NOMO-1 treated with DMSO at 0.1 percent for 48 hours (cell line): Measurements from ENCODE around the gene HEATR3.

Experiments used
- DNase-seq: peaks from one replicate; lab custom pipeline; 2025; ENCODE audit not compliant: unreplicated experiment; lab: John Stamatoyannopoulos, UW

The HEATR3 gene, protein sequence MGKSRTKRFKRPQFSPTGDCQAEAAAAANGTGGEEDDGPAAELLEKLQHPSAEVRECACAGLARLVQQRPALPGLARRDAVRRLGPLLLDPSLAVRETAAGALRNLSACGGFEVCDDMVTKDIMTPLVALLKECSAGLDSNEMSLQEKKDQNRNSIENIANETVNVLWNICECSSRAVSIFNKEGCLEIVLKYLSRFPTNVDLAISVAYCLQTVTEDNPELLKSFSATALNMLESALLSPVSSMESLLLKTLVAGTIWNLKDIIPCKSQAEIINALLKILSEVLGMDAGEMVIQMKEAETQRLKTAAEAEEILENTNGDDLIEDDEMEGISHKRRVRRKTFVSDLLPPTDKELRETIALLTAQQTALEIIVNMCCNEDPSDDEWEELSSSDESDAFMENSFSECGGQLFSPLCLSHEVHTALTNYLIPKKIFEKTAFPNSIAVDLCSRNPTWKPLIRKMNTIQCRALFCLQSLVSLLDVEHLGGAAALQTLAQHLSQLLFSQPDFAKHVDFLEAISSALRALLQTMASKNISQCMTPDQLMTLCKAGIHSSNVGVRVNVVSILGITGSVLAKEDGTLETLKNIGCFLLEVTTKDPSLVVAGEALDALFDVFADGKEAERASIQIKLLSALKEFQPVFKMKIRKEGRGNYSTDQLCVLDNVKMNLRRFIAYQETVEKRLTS

DNA sequence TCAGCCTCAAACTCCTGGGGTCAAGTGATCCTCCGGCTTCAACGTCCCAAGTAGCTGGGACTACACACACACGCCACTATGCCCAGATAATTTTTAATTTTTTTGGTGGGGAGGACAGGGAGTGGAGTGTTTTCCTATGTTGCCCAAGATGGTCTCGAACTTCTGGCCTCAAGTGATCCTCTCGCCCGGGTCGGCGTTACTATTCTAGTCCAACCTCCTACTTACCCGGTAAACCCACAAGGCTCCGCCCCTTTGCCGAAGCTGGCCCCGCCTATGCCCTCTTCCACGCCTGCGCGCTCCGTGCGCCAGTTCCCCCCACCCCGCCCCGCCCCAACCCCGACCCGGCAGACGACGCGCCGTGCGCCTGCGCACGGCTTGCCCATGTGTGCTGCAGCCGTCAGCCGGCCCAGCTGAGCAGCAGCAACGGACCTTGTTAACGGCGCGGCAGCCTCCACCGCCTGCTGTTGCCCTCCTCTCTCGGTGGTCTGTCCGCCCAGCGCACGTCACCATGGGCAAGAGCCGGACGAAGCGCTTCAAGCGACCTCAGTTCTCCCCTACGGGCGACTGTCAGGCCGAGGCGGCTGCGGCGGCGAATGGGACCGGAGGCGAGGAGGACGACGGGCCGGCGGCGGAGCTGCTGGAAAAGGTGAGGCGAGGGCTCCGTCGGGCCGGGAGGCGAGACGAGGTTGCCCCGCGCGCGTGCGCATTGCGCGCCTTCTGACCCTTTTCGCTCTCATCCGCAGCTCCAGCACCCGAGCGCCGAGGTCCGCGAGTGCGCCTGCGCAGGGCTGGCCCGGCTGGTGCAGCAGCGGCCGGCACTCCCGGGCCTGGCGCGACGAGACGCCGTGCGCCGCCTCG, at the start of gene HEATR3:
HEATR3 (plus strand) TSS at position 347 of the 858 bp plus-strand sequence; CDS start at position 509, 162 bp downstream.
- peak; percentile 85 for DNase-seq

DNA sequence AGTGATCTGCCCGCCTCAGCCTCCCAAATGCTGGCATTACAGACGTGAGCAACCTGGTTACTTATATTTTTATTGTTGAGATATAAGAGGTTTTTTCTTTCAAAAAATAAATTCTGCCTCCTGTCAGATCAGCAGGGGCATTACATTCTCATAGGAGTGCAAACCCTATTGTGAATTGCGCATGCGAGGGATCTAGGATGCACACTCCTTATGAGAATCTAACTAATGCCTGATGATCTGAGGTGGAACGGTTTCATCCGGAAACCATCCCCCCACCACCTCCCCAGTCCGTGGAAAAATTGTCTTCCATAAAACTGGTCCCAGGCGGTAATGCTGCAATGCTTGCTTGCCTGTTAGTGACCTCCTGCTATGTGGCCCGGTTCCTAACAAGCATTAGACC, 48.2 kb upstream of the HEATR3 start:
- DNase-seq: no peak

DNA sequence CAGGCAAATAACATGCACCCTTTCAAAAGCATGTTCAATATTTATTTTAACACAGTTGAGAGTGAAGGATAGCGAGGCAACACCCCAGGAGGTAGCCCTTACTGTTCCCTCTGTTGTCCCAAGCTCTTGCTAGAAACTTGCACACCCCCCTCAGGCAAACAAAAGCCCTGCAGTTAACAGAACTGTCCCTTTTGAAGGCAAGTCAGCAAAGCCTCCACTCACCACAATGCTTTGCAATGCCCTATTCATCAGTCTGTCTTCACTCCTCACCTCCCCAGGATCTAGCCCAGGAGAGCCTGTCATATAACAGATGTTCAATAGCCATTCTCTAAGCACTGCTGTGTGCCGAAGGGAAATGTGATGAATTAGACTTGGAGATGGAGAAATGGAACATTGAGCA, 44.2 kb upstream of the HEATR3 start:
- peak; percentile 16 for DNase-seq

DNA sequence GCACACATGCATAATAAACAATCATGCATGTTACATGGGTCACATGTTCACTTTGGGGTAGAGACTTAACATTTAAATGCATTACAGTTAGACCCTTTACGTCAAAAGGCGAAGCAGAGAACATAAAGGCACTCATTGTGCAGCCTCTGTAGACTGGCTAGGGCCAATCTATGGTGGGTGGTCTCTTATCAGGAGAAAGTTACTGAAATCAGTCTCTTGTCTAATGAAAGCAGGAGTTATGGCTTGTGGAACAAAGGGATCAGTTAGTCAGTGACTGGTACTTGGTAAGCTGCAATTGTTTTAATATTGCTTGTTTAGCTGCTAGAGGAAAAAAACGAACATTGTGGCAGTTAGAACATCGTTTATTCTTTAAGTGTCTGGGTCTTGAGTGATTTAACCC, 42.1 kb upstream of the HEATR3 start:
- no peak for DNase-seq

DNA sequence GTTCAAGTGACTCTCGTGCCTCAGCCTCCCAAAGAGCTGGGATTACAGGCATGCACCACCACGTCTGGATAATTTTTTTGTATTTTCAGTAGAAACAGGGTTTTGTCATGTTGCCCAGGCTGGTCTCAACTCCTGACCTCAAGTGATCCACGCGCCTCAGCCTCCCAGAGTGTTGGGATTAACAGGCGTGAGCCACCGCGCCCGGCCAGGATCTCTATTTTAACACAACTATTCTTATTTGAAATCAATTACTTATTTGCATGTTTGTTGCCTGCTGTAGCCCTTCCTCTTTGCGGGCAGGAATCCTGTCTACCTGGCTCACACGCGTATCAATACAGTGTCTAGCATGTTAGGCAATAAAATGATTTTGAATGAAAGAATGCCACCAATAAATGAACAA, 41.6 kb upstream of the HEATR3 start:
- DNase-seq: no peak

DNA sequence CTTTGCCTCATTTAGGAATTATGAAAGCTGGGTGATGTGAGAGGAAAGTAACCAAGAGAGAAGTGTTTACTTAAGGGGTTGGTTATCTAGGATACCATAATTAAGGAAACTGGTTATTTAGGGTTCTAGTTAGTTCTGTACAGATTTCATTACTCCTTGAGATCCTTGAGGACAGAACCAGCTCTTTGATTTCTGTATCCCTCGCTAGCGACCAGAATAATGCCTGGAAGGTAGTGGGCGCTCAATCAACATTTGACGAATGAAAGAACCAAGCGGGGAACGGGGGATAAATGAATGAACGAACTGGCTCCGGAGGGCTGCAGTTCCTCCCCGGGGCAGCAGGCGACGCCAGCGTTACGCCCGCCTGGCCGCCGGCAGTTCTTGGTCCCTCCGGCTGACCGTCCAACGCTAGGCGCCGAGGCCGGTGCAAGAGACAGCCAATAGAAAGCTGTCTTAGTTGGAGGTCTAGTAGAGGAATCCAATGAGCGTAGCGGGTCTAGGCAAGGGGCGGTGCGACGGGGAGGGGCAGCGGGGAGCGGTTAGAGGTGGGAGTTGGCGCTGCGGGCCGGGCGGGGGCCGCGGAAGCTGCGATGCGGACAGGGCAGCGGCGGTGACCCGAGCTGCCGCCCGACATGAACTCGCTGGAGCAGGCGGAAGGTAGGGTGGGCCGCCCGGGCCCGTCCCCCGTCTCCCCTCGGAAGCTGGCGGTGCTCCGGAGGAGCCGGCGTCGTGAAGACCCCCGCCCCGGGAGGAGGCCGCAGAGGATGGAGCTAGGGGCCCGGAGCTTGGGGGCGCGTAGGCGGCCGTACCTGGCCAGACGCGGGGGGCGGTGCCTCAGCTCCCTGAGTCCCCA, 40.9 kb upstream of the HEATR3 start, which contains the start of gene CNEP1R1:
CNEP1R1 (plus strand) TSS at position 542 of the 853 bp plus-strand sequence; CDS start at position 633, 91 bp downstream.
- DNase-seq: peak; percentile 96

DNA sequence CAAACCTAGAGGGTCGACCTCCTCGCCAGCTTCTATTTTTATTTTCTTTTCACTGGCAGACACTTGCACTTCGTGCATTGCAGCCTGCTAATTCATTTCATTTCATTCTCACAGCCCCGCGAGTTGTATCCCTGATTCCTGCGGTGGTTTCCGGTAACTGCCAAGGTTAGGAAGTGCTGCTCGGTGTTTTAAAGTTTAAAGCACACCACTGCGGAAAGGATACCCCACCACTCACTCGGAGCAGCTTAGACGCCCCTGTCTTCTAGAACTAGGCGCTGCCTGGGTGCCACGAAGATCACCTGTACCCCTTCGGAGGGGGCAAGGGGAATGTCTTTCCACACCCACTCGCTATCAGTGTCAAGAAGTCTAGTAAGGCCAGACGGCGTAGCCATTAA, 40.2 kb upstream of the HEATR3 start:
- DNase-seq: peak; percentile 22

DNA sequence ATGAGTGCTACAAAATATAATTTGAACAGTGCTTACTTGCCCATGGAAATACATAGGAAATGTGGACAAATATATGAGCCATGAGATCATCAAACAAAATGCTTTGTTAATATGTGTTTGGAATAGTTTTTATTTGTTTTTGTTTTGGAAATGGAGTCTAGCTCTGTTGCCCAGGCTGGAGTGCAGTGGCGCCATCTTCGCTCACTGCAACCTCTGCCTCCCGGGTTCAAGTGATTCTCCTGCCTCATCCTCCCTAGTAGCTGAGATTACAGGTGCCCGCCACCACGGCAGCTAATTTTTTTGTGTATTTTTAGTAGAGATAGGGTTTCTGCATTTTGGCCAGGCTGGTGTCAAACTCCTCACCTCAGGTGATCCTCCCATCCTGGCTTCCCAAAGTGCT, 37.9 kb upstream of the HEATR3 start:
- DNase-seq: no peak

DNA sequence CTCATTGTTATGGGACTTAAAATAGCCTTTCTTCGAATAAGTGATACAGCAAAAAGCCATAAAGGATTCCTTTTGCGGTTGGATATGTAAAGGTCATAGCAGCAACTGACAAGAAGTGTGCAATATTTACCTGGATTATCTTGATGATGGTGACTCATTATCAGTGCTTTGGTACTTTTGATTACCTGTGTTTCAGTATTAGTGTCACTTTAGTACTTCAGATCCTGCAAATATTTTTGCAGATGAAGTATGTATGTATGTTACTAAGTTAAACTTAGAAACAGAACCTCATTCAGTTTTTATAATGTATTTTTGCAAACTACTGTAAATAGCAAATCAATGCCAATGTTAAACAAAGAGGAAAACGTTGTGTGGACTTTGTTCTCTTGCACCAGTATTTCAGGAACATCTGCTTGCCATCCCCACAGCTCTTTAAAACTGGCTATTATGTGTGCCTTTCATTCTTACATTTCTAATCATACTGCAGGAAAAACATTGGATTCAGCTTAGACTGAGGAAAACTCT, 30.2 kb upstream of the HEATR3 start:
- no peak for DNase-seq

DNA sequence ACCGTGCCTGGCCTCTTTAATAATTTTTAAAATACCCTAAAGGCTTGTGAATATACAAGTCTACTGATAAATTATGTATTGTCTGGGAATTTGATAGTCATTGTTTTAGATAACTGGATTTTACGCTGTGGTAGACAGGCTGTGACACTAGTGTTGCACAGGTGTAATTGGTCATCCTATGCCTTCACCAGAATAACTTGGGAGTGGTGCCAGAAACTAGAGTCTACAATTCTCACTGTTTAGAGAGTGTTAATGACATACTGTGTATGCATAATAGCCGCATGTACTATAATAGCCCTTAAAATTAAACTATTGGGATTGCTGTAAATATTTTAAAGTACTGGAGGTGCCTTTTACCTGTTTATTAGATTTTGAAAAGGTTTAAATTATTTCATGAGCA, 29.3 kb upstream of the HEATR3 start:
- DNase-seq: no peak

DNA sequence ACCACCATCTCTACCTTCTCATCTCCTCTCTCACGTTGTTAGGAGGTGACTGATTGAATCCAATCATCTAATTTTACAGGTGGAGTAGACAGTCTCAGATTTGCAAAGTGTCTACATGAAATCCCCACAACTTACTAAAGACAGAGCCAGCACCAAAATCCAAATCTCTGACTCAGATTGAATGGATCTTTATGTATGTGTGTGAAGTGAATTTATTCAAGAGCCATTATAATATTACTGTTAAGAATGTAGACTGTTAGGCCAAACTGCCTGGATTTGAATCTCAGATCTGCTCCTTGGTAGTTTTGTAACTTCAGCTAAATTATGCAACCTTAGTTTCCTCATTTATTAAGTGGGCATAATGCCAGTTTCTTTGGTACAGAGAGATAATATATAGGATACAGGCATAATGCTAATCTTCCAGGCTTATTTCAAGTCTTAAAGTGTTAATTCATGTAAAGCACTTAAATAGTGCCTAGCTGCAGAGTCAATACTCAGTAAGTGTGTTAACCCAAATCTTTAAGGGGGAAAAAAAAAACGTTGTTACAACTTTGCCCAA, 28.0 kb upstream of the HEATR3 start:
- peak; percentile 72 for DNase-seq

DNA sequence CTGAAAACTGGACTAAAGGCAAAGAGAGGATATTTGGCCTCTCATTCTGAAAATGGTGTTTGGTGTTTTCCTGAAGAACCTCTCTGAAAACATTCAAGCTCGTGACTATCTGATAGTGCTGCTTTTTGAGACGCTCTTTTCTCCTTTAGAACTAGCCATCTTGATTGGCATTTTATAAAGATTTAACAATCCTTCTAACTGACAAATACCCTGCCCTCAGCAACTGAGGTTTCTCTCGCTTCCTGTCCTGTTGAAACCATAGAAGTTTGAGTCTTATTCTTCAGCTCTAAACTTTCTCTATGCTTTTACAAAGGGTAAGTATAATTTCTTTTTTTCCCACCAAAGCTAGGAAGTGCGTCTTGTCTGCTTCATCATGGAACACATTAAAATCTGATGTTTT, 27.5 kb upstream of the HEATR3 start:
- DNase-seq: peak; percentile 13

DNA sequence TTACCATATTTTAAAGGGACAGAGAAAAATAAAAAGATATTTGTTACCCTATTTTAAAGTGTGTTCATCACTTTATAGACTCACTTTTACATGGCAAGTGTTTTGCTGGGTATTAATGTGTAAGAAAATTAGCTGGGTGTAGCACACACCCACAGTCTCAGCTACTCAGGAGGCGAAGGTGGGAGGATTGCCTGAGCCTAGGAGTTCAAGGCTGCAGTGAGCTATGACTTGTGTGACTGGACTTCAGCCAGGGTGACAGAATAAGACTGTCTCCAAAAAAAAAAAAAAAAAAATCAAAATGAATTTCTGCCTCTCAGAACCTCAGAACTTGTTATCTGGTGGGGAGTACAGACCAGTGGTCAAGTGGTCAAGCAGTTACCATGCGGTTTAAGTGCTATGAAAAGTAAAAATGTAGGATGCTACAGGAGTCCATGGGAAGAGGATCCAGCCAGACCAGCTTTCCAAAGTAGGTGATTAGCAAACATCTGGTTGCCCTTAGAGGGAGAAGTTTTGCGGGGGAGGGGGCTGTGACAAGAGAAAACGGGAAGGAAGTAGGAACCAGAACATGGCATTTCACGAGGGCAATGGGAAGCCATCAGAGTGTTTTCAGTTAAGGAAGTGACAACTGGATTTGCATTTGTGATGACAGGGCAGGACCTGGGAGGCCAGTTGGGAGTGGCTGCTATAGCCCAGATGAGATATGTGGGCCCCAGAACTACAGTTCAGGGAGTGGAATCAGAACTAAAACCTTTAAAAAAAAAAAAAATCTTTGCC, 26.8 kb upstream of the HEATR3 start:
- peak; percentile 88 for DNase-seq

DNA sequence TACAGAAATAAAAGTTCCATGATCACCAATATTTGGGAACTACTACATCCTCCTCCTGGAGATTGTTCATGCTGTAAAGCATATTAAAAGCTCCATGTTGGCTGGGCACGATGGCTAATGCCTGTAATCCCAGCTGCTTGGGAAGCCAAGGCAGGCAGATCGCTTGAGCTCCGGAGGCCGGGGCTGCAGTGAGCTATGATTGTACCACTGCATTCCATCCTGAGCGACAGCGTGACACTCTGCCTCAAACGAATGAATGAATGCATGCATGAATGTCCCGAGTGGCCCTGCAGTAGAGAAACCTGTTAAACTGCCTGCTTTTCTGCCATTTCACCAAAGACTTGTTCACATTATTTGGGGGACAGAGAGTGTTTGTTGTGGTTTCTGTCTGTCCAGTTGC, 25.8 kb upstream of the HEATR3 start:
- no peak for DNase-seq

DNA sequence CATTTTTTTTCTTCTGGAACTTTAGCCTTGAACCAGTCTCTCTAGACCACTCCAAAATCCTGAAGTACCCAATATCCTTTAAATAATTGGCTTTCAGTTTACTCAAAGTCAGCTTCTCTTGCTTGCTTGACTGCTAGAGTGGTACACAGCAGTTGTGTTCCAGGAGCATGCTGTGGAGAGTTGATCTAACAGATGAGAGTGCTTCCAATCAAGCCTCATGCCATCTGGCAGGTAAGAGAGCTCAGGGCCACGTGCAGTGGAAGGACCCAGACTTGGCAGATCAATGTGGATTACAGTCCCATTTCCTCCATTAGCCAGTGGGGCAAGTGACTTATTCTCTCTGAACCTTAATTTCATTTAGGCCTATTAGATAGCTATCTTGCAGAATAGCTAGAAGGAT, 25.1 kb upstream of the HEATR3 start:
- no peak for DNase-seq

DNA sequence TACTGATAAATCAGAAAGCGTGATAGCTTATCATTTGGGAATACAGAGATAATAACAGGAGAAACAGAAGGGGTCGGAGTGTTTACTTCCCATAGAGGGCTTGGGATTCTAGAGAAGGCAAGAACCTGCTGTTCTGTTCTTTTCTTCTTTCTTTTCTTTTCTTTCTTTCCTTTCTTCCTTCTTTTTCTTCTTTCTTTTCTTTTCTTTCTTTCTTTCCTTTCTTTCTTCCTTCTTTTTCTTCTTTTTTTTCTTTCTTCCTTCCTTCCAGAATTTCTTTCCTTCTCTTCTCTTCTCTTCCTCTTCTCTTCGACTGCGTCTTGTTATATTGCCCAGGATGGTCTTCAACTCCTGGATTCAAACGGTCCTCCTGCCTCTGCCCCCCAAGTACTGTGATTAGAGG, 22.4 kb upstream of the HEATR3 start:
- no peak for DNase-seq

DNA sequence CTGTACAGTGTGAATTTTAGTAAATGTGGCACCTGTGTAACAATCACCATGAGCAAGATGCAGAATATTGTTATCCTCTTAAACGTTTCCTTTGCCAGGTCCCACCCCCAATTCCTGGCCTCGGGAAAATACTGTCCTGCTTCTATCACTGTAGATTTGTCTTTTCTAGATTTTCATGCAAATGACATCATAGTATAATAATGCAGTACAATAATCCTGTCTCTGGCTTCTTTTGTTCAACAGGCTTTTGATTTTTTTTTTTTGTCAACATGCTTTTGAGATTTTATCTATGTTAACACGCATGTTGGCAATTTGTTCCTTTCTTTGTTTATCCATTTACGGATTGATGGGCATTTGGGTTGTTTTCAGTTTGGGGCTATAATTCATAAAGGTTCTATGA, 20.4 kb upstream of the HEATR3 start:
- no peak for DNase-seq

DNA sequence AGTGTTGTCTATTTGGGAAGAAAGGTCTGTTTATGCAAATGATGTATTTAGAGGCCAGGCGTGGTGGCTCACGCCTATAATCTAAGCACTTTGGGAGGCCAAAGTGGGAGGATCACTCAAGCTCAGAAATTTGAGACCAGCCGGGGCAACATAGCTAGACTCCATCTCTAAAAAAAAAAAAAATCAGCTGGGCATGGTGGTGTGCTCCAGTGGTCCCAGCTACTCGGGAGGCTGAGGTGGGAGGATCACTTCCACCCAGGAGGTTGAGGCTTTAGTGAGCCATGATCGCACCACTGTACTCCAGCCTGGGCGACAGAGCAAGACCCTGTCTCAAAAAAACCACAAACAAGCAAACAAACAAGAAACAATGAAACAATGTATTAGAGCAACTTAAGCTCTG, 18.9 kb upstream of the HEATR3 start:
- no peak for DNase-seq

DNA sequence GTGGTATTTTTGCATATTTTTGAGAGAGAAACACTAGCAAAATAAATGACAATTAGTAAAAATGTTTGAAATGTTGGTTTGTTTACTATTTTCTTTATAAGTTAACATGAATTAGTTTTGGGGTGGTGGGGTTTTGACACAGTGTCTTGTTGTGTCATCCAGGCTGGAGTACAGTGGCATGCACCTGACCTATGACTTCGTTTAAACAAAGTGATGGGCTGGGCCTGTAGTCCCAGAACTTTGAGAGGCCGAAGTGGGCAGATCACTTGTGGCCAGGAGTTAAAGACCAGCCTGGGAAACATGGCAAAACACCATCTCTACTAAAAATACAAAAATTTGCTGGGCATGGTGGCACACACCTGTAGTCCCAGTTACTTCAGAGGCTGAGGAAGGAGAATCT, 17.9 kb upstream of the HEATR3 start:
- no peak for DNase-seq
